ENCODE measurements around the gene UQCRQ. TPM values are rescaled to one million over a fixed set of nuclear protein-coding genes. Genes with fewer than 3 reads are reported as not detected.

Gene UQCRQ
- total RNA-seq, 3 donors from 2014 or later (not counting 1 experiment from before 2014, with no cell fraction given): 114 to 116 (median 115) TPM

- H3K4me1 ChIP-seq (ENCODE audit: control insufficient read depth, insufficient read depth, low read length): peaks cover 11% of the 10 kb centered on the region
- peaks cover 35% of the 10 kb centered on the region for H3K27me3 ChIP-seq (ENCODE audit: control insufficient read depth, insufficient read depth, low read length)
- peaks cover 10 to 11% of the 10 kb centered on the region in 2 donors for H3K4me1 Mint-ChIP-seq
- H3K27ac Mint-ChIP-seq: peak overlapping the region in 1 of 2 donors; percentile 33
- TF ChIP-seq CTCF (IDR thresholded peaks at IDR 0.05): peak; percentile 81
- no peaks in the 10 kb centered on the region for H3K36me3 Mint-ChIP-seq
- H3K27me3 Mint-ChIP-seq (ENCODE audit: low read depth in 2 of 2): peaks cover 45 to 52% of the 10 kb centered on the region in 2 donors
- DNase-seq: peak; percentile 81 to 93
- no peaks in the 10 kb centered on the region for H3K9me3 ChIP-seq (ENCODE audit: control insufficient read depth, insufficient read depth, low read length)
- ATAC-seq: peak; percentile 90 to 98 (median 96)
- no peak overlapping the region for H3K4me3 ChIP-seq (ENCODE audit: low read length)
- H3K27ac ChIP-seq (ENCODE audit: low read length): no peak overlapping the region
- H3K36me3 ChIP-seq (ENCODE audit: control insufficient read depth, insufficient read depth, low read length): no peaks in the 10 kb centered on the region
- intact Hi-C loops (cut with micrococcal nuclease): loop anchor here (1.0 to 5.0 kb wide), 4 partner anchors 293 to 547 kb away; no protein-coding TSS in a partner anchor
- no peaks in the 10 kb centered on the region for H3K9me3 Mint-ChIP-seq
- H3K4me3 Mint-ChIP-seq: no peak overlapping the region
- WGBS (ENCODE audit: insufficient coverage): 26% methylated on average over 14 of the region's 15 CpGs
Observed at GRCh38 chr5:132820162-132820754, 46.2 kb upstream of the UQCRQ start.

GRCh38 chr5:132821350-132821749, 45.1 kb upstream of the UQCRQ start:
- no peaks in the 10 kb centered on the region for H3K9me3 Mint-ChIP-seq
- WGBS (ENCODE audit: insufficient coverage): 90% methylated on average over 2 of the region's 3 CpGs

GRCh38 chr5:132821791-132822190, 44.7 kb upstream of the UQCRQ start:
- intact Hi-C loops (cut with micrococcal nuclease): loop anchor here (2.0 to 5.0 kb wide), 3 partner anchors 294 to 549 kb away; no protein-coding TSS in a partner anchor
- 100% methylated on average over 1 of the region's 1 CpG for WGBS (ENCODE audit: insufficient coverage)
- Histone ChIP-seq H3K4me3 (ENCODE audit: low read length) (no peak overlapping the region), H3K36me3 (ENCODE audit: control insufficient read depth, insufficient read depth, low read length) (no peaks in the 10 kb centered on the region), H3K27me3 (ENCODE audit: control insufficient read depth, insufficient read depth, low read length) (peaks cover 44% of the 10 kb centered on the region), H3K9me3 (ENCODE audit: control insufficient read depth, insufficient read depth, low read length) (no peaks in the 10 kb centered on the region), H3K27ac (ENCODE audit: low read length) (no peak overlapping the region), H3K4me1 (ENCODE audit: control insufficient read depth, insufficient read depth, low read length) (peaks cover 17% of the 10 kb centered on the region)
- Mint-ChIP-seq H3K9me3 (no peaks in the 10 kb centered on the region), H3K27ac (no peak overlapping the region), H3K4me3 (no peak overlapping the region), H3K4me1 (peaks cover 10 to 11% of the 10 kb centered on the region in 2 donors), H3K36me3 (no peaks in the 10 kb centered on the region), H3K27me3 (ENCODE audit: low read depth in 2 of 2) (peaks cover 44 to 57% of the 10 kb centered on the region in 2 donors)
- DNase-seq (no peak), ATAC-seq (no peak)
- TF ChIP-seq CTCF (IDR thresholded peaks at IDR 0.05): no peak

More at GRCh38 chr5:132821350-132821749, 45.1 kb upstream of the UQCRQ start:
- H3K27me3 Mint-ChIP-seq (ENCODE audit: low read depth in 2 of 2): peaks cover 42 to 55% of the 10 kb centered on the region in 2 donors
- no peak for ATAC-seq
- TF ChIP-seq CTCF (IDR thresholded peaks at IDR 0.05): no peak
- no peak overlapping the region for H3K27ac Mint-ChIP-seq
- peaks cover 17% of the 10 kb centered on the region for H3K4me1 ChIP-seq (ENCODE audit: control insufficient read depth, insufficient read depth, low read length)
- no peaks in the 10 kb centered on the region for H3K9me3 ChIP-seq (ENCODE audit: control insufficient read depth, insufficient read depth, low read length)
- intact Hi-C loops (cut with micrococcal nuclease): loop anchor here (2.0 to 5.0 kb wide), 3 partner anchors 294 to 549 kb away; no protein-coding TSS in a partner anchor
- H3K4me3 ChIP-seq (ENCODE audit: low read length): no peak overlapping the region
- no peak overlapping the region for H3K4me3 Mint-ChIP-seq
- no peak overlapping the region for H3K27ac ChIP-seq (ENCODE audit: low read length)
- peaks cover 41% of the 10 kb centered on the region for H3K27me3 ChIP-seq (ENCODE audit: control insufficient read depth, insufficient read depth, low read length)
- H3K36me3 ChIP-seq (ENCODE audit: control insufficient read depth, insufficient read depth, low read length): no peaks in the 10 kb centered on the region
- peaks cover 10 to 11% of the 10 kb centered on the region in 2 donors for H3K4me1 Mint-ChIP-seq
- no peaks in the 10 kb centered on the region for H3K36me3 Mint-ChIP-seq
- no peak for DNase-seq
